PC-9 (cell line): ENCODE results near the gene OR6S1.

Experiments
- EZH2 ChIP-seq: fragments of 200-600 bp; sonication (generic); IDR thresholded peaks from 2 replicates; pipeline ENCODE4 v1.8.0; 2017; ENCODE audit warnings: antibody characterized with exemption, low read depth
- TF ChIP-seq, protein P1 (sequence below): fragments of 200-600 bp; sonication (generic); conservative IDR thresholded peaks from 2 replicates; pipeline ENCODE4 v1.6.1; 2017; ENCODE audit warnings: mixed run types, antibody characterized with exemption, mild to moderate bottlenecking, moderate library complexity

DNA sequence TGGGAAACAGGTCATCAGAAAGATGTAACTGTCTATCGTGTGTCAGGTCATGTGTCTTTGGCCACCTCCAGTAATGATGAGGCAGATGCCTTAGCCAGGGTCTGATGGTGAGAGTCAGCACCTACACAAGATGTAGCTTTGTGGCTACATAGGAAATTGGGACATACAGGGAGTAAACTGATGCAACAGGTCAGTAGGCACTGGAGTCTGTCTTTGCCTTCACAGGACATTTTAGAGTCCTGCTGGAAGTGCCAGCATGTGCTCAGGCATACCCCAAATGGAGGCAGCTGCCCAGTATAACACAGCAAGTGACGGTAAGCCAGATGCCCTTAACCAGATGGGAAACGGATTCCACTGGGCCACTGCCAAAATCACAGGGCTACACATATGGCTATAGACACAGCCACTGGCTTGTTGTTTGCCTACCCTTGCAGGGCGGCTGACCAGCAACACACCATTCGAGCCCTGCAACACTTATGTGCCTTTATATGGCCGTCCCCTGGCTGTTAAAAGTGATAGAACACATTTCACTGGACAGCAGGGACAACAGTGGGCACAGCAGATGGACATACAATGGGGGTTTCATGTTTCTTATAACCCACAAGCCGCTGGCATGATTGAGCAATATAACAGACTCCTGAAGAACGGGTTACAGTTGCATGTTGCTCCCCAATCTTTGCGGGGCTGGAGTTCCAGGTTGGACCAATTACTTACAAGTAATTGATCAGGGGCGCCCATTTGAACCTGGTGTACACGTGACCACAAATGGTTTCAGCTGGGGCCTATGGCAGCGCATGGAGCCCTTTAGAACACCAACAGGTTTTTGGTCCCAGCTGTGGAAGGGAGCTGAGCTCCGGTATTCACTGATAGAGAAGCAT, 37.4 kb downstream of the OR6S1 start:
- TF ChIP-seq, protein P1, sequence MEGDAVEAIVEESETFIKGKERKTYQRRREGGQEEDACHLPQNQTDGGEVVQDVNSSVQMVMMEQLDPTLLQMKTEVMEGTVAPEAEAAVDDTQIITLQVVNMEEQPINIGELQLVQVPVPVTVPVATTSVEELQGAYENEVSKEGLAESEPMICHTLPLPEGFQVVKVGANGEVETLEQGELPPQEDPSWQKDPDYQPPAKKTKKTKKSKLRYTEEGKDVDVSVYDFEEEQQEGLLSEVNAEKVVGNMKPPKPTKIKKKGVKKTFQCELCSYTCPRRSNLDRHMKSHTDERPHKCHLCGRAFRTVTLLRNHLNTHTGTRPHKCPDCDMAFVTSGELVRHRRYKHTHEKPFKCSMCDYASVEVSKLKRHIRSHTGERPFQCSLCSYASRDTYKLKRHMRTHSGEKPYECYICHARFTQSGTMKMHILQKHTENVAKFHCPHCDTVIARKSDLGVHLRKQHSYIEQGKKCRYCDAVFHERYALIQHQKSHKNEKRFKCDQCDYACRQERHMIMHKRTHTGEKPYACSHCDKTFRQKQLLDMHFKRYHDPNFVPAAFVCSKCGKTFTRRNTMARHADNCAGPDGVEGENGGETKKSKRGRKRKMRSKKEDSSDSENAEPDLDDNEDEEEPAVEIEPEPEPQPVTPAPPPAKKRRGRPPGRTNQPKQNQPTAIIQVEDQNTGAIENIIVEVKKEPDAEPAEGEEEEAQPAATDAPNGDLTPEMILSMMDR: no peak
- no peak for TF ChIP-seq EZH2
